ENCODE data around the gene SLC25A24.

GRCh38 chr1:108117945-108118902 lies 81.9 kb downstream of the SLC25A24 start:
- TF ChIP-seq POLR2A (IDR thresholded peaks at IDR 0.05; ENCODE audit: low read length), result no peak
- TF ChIP-seq GATA1 (IDR thresholded peaks at IDR 0.05; ENCODE audit: low read depth, low read length), result no peak

Measured in erythroblast (primary cell).